Activated CD4-positive, alpha-beta T cell treated with anti-CD3 and anti-CD28 coated beads, Interleukin-2, amount 50 U/mL, for 4 hours (primary cell): ENCODE measurements around the gene PBXIP1.
"Not testable (repeated sequence)": the region's sequence is repeated elsewhere in the genome, so short reads cannot be mapped to it uniquely, and the experiment has no call there.

Source experiments
- DNase-seq, 2 experiments: peaks; one replicate each; pipeline ENCODE4 v3.0.0-alpha.2; 2020

The PBXIP1 gene

GRCh38 chr1:154993572-154994268 lies 37.8 kb upstream of the PBXIP1 start, which contains the start of gene LENEP:
Gene LENEP (plus strand): TSS chr1:154993586. CDS start chr1:154993608, 22 bp downstream.
- DNase-seq: no peak

GRCh38 chr1:154992721-154993571 lies 37.0 kb upstream of the PBXIP1 start:
- no peak for DNase-seq

- DNase-seq: no peak
Measured at GRCh38 chr1:154990276-154990675, 34.4 kb upstream of the PBXIP1 start.

GRCh38 chr1:154989195-154989860 lies 33.4 kb upstream of the PBXIP1 start:
- DNase-seq: no peak

- no peak for DNase-seq
Measured at GRCh38 chr1:154988058-154988954, 32.4 kb upstream of the PBXIP1 start.

GRCh38 chr1:154987326-154987725 lies 31.4 kb upstream of the PBXIP1 start:
- DNase-seq: no peak

GRCh38 chr1:154986736-154987135 lies 30.8 kb upstream of the PBXIP1 start:
- DNase-seq: not testable (repeated sequence)

GRCh38 chr1:154983776-154984466 lies 28.0 kb upstream of the PBXIP1 start:
- no peak for DNase-seq

- peak; percentile 92 to 93 for DNase-seq
Measured at GRCh38 chr1:154982897-154983648, 27.2 kb upstream of the PBXIP1 start, which contains the start of gene FLAD1. Gene FLAD1 (plus strand): TSS chr1:154983344. CDS start chr1:154983695, 351 bp downstream.

GRCh38 chr1:154982341-154982740 lies 26.4 kb upstream of the PBXIP1 start:
- DNase-seq: no peak

- DNase-seq: no peak
Measured at GRCh38 chr1:154978360-154978759, 22.5 kb upstream of the PBXIP1 start.

GRCh38 chr1:154977762-154978161 lies 21.9 kb upstream of the PBXIP1 start:
- not testable (repeated sequence) for DNase-seq

- DNase-seq: peak; percentile 42 to 47
Measured at GRCh38 chr1:154975409-154976059, 19.6 kb upstream of the PBXIP1 start.

- peak; percentile 89 to 93 for DNase-seq
Measured at GRCh38 chr1:154974808-154975408, 19.0 kb upstream of the PBXIP1 start.

GRCh38 chr1:154974102-154974807 lies 18.4 kb upstream of the PBXIP1 start, which contains the start of gene CKS1B:
Gene CKS1B (plus strand): TSS chr1:154974681. CDS start chr1:154974746, 65 bp downstream.
- peak; percentile 95 to 96 for DNase-seq

GRCh38 chr1:154973344-154974101 lies 17.6 kb upstream of the PBXIP1 start:
- DNase-seq: peak; percentile 90 to 94

GRCh38 chr1:154972517-154973343 lies 16.8 kb upstream of the PBXIP1 start:
- DNase-seq: no peak
